Immature natural killer cell (primary cell): Measurements from ENCODE around the gene MID1IP1. TPM values are rescaled to one million over a fixed set of nuclear protein-coding genes. Genes with fewer than 3 reads are reported as not detected.
A peak's percentile ranks its signal among the peaks of the same experiment; 100 is the strongest.

Experiments used
- DNase-seq, 3 donors: peaks; one replicate each; pipeline ENCODE4 v3.0.0; 2022; ENCODE audit warnings: mixed read lengths in 1 of 3
- H3K27ac Mint-ChIP-seq, 6 donors: one replicate each; pipeline ENCODE4 v1.8.0; 2020; ENCODE audit warnings: mixed read lengths in 6 of 6, mild to moderate bottlenecking in 5 of 6, inconsistent platforms in 4 of 6, moderate library complexity in 3 of 6
- H3K27me3 Mint-ChIP-seq, 3 donors: one replicate each; pipeline ENCODE4 v1.8.0; 2020 to 2021; ENCODE audit warnings: low read depth in 3 of 3, mild to moderate bottlenecking in 3 of 3, mixed read lengths in 3 of 3, moderate library complexity in 3 of 3, inconsistent platforms in 1 of 3
- H3K36me3 Mint-ChIP-seq, 3 donors: one replicate each; pipeline ENCODE4 v1.8.0; 2020; ENCODE audit warnings: mixed read lengths in 3 of 3, inconsistent platforms in 2 of 3, mild to moderate bottlenecking in 2 of 3
- H3K4me1 Mint-ChIP-seq, 2 donors: one replicate each; pipeline ENCODE4 v1.8.0; 2020; ENCODE audit warnings: inconsistent platforms in 2 of 2, mild to moderate bottlenecking in 2 of 2, mixed read lengths in 2 of 2, moderate library complexity in 1 of 2
- H3K4me3 Mint-ChIP-seq, 5 donors: one replicate each; pipeline ENCODE4 v1.8.0; 2020; ENCODE audit warnings: mild to moderate bottlenecking in 5 of 5, mixed read lengths in 5 of 5, inconsistent platforms in 3 of 5, moderate library complexity in 3 of 5
- H3K9me3 Mint-ChIP-seq, 6 donors: one replicate each; pipeline ENCODE4 v1.8.0; 2020; ENCODE audit warnings: mild to moderate bottlenecking in 6 of 6, mixed read lengths in 6 of 6, inconsistent platforms in 4 of 6, moderate library complexity in 3 of 6
- polyA plus RNA-seq, 3 donors: library from polyadenylated mRNA; unstranded; fragments of 300-500 nt; fragmentation: Illumina TruSeq; gene quantifications; one replicate each; pipeline ENCODE4 v1.2.3, GENCODE V29; 2021

Gene MID1IP1
- polyA plus RNA-seq, 3 donors from 2014 or later, result 5.7 to 9.7 (median 5.9) TPM

DNA sequence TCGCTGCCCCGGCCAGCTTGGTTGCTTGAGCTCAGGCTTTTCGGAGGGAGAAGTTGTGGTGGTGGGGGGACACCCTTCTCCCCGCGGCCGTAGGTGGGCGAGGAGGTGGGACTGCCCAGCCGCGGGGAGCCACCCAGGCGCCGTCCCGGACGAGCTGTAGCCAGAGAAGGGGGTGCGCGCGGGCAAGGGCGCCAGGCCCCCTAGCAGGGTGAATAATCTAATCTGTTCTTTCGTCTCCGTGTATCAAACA lies 3.1 kb downstream of the MID1IP1 start:
- DNase-seq, result no peak
- Mint-ChIP-seq H3K4me1 (peaks cover 30 to 40% of the 10 kb centered on the region in 2 donors), H3K27me3 (peaks cover 3 to 6% (median 3%) of the 10 kb centered on the region in 3 donors), H3K9me3 (no peaks in the 10 kb centered on the region), H3K4me3 (peak overlapping the region; percentile 86 to 93 (median 87)), H3K27ac (peak overlapping the region in 5 of 6 donors; percentile 50 to 80 (median 68)), H3K36me3 (no peaks in the 10 kb centered on the region)

DNA sequence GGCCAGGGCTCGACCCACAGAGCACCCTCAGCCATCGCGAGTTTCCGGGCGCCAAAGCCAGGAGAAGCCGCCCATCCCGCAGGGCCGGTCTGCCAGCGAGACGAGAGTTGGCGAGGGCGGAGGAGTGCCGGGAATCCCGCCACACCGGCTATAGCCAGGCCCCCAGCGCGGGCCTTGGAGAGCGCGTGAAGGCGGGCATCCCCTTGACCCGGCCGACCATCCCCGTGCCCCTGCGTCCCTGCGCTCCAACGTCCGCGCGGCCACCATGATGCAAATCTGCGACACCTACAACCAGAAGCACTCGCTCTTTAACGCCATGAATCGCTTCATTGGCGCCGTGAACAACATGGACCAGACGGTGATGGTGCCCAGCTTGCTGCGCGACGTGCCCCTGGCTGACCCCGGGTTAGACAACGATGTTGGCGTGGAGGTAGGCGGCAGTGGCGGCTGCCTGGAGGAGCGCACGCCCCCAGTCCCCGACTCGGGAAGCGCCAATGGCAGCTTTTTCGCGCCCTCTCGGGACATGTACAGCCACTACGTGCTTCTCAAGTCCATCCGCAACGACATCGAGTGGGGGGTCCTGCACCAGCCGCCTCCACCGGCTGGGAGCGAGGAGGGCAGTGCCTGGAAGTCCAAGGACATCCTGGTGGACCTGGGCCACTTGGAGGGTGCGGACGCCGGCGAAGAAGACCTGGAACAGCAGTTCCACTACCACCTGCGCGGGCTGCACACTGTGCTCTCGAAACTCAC lies 3.6 kb downstream of the MID1IP1 start:
- peak; percentile 16 to 30 (median 20) for DNase-seq
- H3K4me3 Mint-ChIP-seq, result peak overlapping the region; percentile 86 to 93 (median 87)
- peaks cover 1 to 6% (median 3%) of the 10 kb centered on the region in 3 donors for H3K27me3 Mint-ChIP-seq
- no peaks in the 10 kb centered on the region for H3K9me3 Mint-ChIP-seq
- H3K27ac Mint-ChIP-seq, result peak overlapping the region in 5 of 6 donors; percentile 70 to 90 (median 80)
- peaks cover 30 to 40% of the 10 kb centered on the region in 2 donors for H3K4me1 Mint-ChIP-seq
- no peaks in the 10 kb centered on the region for H3K36me3 Mint-ChIP-seq

- peak; percentile 32 to 46 (median 37) for DNase-seq
- peak overlapping the region; percentile 86 to 93 (median 87) for H3K4me3 Mint-ChIP-seq
- no peaks in the 10 kb centered on the region for H3K9me3 Mint-ChIP-seq
- peak overlapping the region; percentile 70 to 90 (median 78) for H3K27ac Mint-ChIP-seq
- peaks cover 30 to 40% of the 10 kb centered on the region in 2 donors for H3K4me1 Mint-ChIP-seq
- peaks cover 0 to 6% (median 3%) of the 10 kb centered on the region in 3 donors for H3K27me3 Mint-ChIP-seq
- H3K36me3 Mint-ChIP-seq, result no peaks in the 10 kb centered on the region
Measured at GRCh38 chrX:38805432-38806389, 4.5 kb downstream of the MID1IP1 start.

- Mint-ChIP-seq H3K27me3 (peaks cover 0 to 3% (median 1%) of the 10 kb centered on the region in 3 donors), H3K27ac (peak overlapping the region in 3 of 6 donors; percentile 52 to 61 (median 60)), H3K36me3 (no peaks in the 10 kb centered on the region), H3K4me1 (peaks cover 34 to 42% of the 10 kb centered on the region in 2 donors), H3K4me3 (peak overlapping the region; percentile 46 to 67 (median 58)), H3K9me3 (no peaks in the 10 kb centered on the region)
- no peak for DNase-seq
Measured at GRCh38 chrX:38806875-38807621, 5.8 kb downstream of the MID1IP1 start.

DNA sequence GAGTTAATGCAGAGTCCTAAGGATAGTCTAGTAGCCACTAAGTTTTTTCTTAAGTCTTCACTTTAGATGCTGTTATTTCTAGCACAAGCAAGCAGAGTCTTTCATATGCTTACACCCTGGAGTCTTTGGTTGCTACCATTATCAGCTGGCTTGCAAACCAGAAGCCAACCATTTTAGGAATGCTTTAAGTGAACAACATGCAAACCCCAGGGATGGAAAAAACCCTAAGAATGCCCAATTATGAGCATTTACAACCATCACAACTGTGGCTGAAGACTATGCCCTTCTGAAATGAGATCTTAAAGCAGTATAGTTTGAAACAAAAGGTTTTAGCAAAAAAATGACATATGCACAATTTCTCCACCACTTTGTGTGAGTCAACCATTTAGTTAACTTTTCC lies 6.6 kb downstream of the MID1IP1 start:
- Mint-ChIP-seq H3K4me3 (no peak overlapping the region), H3K4me1 (peaks cover 36 to 42% of the 10 kb centered on the region in 2 donors), H3K9me3 (no peaks in the 10 kb centered on the region), H3K36me3 (no peaks in the 10 kb centered on the region), H3K27ac (no peak overlapping the region), H3K27me3 (peaks cover 0 to 3% (median 1%) of the 10 kb centered on the region in 3 donors)
- DNase-seq, result no peak

DNA sequence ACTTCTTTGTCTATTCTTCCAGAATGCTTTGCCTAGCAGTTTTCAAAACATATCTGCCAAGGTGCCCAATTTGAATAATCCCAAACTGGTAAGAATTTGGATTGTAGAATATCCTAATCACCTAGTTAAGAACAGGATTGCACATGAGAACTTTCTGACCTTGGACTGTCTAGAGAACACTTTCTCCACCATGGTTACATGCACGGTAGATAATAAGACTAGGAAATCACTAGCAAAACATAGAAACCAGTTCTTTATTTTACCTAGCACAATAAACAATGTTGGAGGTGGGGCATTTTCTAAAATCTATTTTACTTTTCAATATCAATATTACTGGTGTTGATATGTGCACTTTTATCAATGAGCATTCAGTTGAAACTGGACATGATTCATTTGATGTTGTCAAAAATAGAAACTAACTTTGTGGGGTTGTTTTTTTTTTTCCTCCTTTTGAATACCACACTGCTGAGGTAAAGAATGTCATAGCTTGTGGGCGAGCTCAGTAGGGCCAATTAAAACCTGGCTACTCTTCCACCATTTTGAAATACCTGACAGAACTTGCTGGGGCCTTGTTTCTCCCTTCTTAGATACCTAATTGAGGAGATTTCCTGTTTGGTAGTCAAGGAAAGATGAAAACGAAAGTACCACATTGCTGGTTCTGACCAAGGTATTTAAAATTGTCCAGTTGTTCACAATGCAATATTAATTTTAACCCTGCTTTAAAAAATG lies 10.4 kb downstream of the MID1IP1 start:
- DNase-seq, result peak in 1 of 3 donors; percentile 18
- Mint-ChIP-seq H3K4me3 (peak overlapping the region; percentile 5 to 63 (median 39)), H3K36me3 (no peaks in the 10 kb centered on the region), H3K27me3 (peaks cover 0 to 2% (median 0%) of the 10 kb centered on the region in 3 donors), H3K4me1 (peaks cover 22 to 24% of the 10 kb centered on the region in 2 donors), H3K27ac (peak overlapping the region; percentile 28 to 75 (median 50)), H3K9me3 (no peaks in the 10 kb centered on the region)

- DNase-seq, result peak in 2 of 3 donors; percentile 19 to 31
- H3K9me3 Mint-ChIP-seq, result no peaks in the 10 kb centered on the region
- H3K4me3 Mint-ChIP-seq, result peak overlapping the region in 2 of 5 donors; percentile 15 to 46
- peaks cover 14 to 15% of the 10 kb centered on the region in 2 donors for H3K4me1 Mint-ChIP-seq
- no peaks in the 10 kb centered on the region for H3K36me3 Mint-ChIP-seq
- peak overlapping the region in 4 of 6 donors; percentile 23 to 76 (median 40) for H3K27ac Mint-ChIP-seq
- peaks cover 0 to 3% (median 0%) of the 10 kb centered on the region in 3 donors for H3K27me3 Mint-ChIP-seq
Measured at GRCh38 chrX:38816155-38816554, 14.9 kb downstream of the MID1IP1 start.

DNA sequence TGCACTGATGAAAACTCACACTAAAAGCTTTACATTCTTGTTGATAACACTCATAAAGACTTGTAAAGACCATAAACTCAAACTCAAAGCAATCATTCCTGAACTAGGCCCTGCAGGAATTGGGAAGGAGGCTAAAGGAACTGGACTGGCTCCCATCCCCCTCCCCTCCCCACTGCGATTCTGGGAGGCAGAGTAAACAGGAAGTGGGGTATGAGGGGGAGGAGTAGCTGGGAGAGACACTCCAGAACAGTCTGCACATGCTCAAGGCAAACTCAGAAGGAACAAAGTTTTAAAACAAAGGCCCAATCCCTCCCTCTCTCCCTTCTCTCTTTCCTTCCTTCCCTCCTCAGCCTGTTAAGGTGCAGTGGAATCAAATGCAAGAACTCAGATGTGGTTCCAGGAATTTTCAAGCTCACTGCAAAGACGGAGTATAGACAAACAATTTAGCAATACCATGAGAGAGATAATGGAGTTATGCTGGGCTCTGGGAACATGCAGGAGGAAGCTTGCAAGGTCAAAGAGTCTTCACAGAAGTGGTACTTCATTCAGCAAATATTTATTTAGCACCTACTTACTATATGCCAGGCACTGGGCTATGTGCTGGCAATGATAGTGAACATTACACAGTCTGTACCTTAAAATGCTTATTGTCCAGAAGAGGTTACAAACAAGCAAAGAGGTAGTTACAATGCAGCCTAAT lies 15.9 kb downstream of the MID1IP1 start:
- Mint-ChIP-seq H3K36me3 (no peaks in the 10 kb centered on the region), H3K4me3 (no peak overlapping the region), H3K27ac (peak overlapping the region in 3 of 6 donors; percentile 50 to 80 (median 51)), H3K9me3 (no peaks in the 10 kb centered on the region), H3K27me3 (peaks cover 0 to 6% (median 0%) of the 10 kb centered on the region in 3 donors), H3K4me1 (peaks cover 4 to 6% of the 10 kb centered on the region in 2 donors)
- no peak for DNase-seq

- H3K4me3 Mint-ChIP-seq, result no peak overlapping the region
- H3K4me1 Mint-ChIP-seq, result no peaks in the 10 kb centered on the region
- H3K36me3 Mint-ChIP-seq, result no peaks in the 10 kb centered on the region
- H3K9me3 Mint-ChIP-seq, result no peaks in the 10 kb centered on the region
- no peak overlapping the region for H3K27ac Mint-ChIP-seq
- peaks cover 0 to 6% (median 0%) of the 10 kb centered on the region in 3 donors for H3K27me3 Mint-ChIP-seq
- no peak for DNase-seq
Measured at GRCh38 chrX:38819163-38819562, 17.9 kb downstream of the MID1IP1 start.

DNA sequence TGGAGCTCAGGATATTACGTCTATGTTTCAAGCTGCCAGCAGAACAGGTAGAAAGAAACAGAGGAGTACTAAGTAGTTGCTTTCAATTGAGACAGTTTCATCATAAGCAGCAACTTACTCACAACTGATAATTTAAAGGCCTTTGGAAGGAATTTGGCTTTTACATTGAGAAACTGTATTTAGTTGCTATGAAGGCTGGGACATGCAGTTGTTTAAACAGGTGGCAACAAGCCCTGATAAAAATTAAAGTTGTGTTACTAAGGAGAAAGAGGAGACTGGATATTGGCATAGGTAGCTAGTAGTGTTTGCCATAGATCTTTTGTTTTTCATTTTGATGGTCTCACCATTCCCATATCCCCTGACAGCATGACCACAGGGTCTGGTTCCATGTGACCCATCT lies 18.4 kb downstream of the MID1IP1 start:
- DNase-seq, result no peak
- Mint-ChIP-seq H3K9me3 (no peaks in the 10 kb centered on the region), H3K36me3 (no peaks in the 10 kb centered on the region), H3K27me3 (peaks cover 0 to 9% (median 0%) of the 10 kb centered on the region in 3 donors), H3K4me3 (no peak overlapping the region), H3K27ac (no peak overlapping the region), H3K4me1 (no peaks in the 10 kb centered on the region)

DNA sequence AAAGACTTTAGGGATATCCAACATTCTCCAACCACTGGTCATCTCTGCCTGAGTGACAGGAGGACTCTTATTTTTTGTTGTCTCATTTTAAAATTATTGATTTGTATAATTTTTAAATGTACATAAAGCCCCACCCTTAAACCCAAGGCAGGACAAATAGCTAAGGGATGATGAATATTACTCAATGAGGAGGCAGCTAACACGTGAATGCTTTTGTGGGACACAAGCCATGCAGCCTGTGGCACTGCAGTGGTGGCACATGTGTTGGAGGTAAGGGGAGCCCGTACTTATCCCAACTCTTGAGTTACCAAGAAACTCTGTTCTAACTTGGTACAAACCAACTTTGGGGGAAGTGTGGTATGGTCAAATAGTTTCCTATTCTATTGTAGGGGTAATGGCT lies 19.5 kb downstream of the MID1IP1 start:
- H3K4me3 Mint-ChIP-seq, result no peak overlapping the region
- H3K4me1 Mint-ChIP-seq, result no peaks in the 10 kb centered on the region
- no peak for DNase-seq
- peaks cover 0 to 10% (median 0%) of the 10 kb centered on the region in 3 donors for H3K27me3 Mint-ChIP-seq
- no peaks in the 10 kb centered on the region for H3K36me3 Mint-ChIP-seq
- no peaks in the 10 kb centered on the region for H3K9me3 Mint-ChIP-seq
- no peak overlapping the region for H3K27ac Mint-ChIP-seq

DNA sequence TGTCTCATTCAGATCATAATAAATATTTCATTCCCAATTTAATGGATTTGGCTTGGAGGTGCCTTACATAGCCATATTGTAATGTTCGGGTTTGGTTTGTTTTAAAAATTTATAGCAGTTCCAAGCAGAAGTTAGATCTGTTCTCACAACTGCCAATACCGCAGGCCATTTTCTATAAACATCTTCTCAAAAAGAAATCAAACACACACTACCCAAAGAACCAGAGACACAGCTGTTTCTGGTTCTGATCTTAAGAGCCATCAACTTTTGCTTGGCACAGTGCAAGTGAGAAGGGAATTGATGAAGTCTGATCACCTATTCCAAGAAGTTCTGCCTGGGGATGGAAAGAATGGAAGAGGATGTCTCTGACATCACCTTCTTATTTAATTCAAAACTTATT lies 22.9 kb downstream of the MID1IP1 start:
- Mint-ChIP-seq H3K4me1 (no peaks in the 10 kb centered on the region), H3K36me3 (no peaks in the 10 kb centered on the region), H3K9me3 (no peaks in the 10 kb centered on the region), H3K27me3 (peaks cover 0 to 16% (median 0%) of the 10 kb centered on the region in 3 donors), H3K27ac (no peak overlapping the region), H3K4me3 (no peak overlapping the region)
- DNase-seq, result no peak
